Measurements from ENCODE around the gene MTG1. TPM values are rescaled to one million over a fixed set of nuclear protein-coding genes. Genes with fewer than 3 reads are reported as not detected.

The MTG1 gene
- total and polyA plus RNA-seq, 10 of the 15 experiments (the other 5 are each of a cell fraction or from before 2014, with no cell fraction given) = 6.2 to 104 (median 62.5) TPM

DNA sequence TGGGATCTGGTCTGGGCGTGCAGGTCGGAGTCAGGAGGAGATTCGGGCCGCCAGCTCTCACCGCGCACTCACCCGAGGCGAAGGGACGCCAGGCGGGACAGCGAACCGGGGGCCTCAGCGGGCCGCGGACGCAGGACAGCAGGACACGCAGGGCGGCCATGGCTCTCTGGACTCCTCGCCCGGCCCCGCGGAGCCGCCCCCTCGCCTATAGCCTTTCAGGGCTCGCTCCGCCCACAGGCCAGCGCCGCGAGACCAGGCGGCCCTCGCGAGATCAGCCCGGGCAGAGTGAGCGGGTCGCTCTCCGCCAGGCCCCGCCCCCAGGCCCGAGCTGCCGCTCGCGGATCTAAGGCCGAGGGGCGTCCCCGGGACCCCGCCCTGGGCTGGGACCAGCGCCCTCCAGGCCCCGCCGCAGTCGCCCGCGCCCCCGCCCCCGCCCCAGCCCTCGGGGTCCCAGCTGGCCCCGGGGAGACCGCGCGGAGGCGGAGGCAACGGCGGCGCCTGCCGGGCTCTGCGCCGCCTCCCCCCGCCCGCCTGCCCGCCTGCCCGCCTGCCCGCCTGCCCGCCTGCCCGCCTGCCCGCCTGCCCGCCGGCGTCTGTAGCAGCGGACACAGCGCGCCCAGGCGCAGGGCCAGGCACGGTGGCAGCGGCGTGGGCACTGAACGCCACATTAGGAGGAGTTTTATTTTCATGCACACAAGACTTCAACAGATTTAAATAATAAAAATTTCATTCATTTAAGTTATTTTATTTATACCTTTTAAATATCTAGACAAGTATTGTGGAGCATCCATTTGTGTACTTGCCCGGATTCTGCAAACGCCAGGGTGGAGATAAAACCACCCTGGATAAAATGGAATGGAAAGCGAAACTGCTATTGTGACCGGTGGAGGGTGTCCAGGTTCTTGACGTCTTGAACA lies 20.5 kb upstream of the MTG1 start, which contains the start of gene ECHS1 (continued):
- TF ChIP-seq POU2F2 (IDR thresholded peaks at IDR 0.05; ENCODE audit: borderline replicate concordance, low read depth, low read length) = peak; percentile 32; the same call in 1 of the 3 replicates
- no peak for TF ChIP-seq CEBPB (IDR thresholded peaks at IDR 0.05; ENCODE audit: borderline replicate concordance in 1 of 2, low read depth in 2 of 2, low read length in 2 of 2)
- no peak for TF ChIP-seq PAX8 (IDR thresholded peaks at IDR 0.05)
- 0 out of 2 replicates have a peak, but pooled peaks have one; percentile 12 for TF ChIP-seq NBN (IDR thresholded peaks at IDR 0.05)
- TF ChIP-seq RBBP5 (conservative IDR thresholded peaks at IDR 0.05) = no peak
- TF ChIP-seq BRCA1 (IDR thresholded peaks at IDR 0.05; ENCODE audit: low read depth, low read length) = peak; percentile 95
- TF ChIP-seq SMAD5 (IDR thresholded peaks at IDR 0.05; ENCODE audit: low read depth) = peak; percentile 63; the same call in 1 of the 2 replicates
- TF ChIP-seq, protein P1, sequence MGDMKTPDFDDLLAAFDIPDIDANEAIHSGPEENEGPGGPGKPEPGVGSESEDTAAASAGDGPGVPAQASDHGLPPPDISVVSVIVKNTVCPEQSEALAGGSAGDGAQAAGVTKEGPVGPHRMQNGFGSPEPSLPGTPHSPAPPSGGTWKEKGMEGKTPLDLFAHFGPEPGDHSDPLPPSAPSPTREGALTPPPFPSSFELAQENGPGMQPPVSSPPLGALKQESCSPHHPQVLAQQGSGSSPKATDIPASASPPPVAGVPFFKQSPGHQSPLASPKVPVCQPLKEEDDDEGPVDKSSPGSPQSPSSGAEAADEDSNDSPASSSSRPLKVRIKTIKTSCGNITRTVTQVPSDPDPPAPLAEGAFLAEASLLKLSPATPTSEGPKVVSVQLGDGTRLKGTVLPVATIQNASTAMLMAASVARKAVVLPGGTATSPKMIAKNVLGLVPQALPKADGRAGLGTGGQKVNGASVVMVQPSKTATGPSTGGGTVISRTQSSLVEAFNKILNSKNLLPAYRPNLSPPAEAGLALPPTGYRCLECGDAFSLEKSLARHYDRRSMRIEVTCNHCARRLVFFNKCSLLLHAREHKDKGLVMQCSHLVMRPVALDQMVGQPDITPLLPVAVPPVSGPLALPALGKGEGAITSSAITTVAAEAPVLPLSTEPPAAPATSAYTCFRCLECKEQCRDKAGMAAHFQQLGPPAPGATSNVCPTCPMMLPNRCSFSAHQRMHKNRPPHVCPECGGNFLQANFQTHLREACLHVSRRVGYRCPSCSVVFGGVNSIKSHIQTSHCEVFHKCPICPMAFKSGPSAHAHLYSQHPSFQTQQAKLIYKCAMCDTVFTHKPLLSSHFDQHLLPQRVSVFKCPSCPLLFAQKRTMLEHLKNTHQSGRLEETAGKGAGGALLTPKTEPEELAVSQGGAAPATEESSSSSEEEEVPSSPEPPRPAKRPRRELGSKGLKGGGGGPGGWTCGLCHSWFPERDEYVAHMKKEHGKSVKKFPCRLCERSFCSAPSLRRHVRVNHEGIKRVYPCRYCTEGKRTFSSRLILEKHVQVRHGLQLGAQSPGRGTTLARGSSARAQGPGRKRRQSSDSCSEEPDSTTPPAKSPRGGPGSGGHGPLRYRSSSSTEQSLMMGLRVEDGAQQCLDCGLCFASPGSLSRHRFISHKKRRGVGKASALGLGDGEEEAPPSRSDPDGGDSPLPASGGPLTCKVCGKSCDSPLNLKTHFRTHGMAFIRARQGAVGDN (IDR thresholded peaks at IDR 0.05) = peak; percentile 43; the same call in 1 of the 2 replicates
- 0 out of 2 replicates have a peak, but pooled peaks have one; percentile 25 for TF ChIP-seq EED (IDR thresholded peaks at IDR 0.05; ENCODE audit: low read depth)
- TF ChIP-seq, protein P2, sequence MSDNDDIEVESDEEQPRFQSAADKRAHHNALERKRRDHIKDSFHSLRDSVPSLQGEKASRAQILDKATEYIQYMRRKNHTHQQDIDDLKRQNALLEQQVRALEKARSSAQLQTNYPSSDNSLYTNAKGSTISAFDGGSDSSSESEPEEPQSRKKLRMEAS (IDR thresholded peaks at IDR 0.05; ENCODE audit: low read depth, low read length) = 0 out of 2 replicates have a peak, but pooled peaks have one; percentile 43
- TF ChIP-seq TAF1 (IDR thresholded peaks at IDR 0.05; ENCODE audit: borderline replicate concordance, low read depth, low read length) = peak; percentile 48; the same call in 1 of the 2 replicates
- 0 out of 2 replicates have a peak, but pooled peaks have one; percentile 58 for TF ChIP-seq MXI1 (IDR thresholded peaks at IDR 0.05; ENCODE audit: low read depth, low read length)
- TF ChIP-seq CBFB (IDR thresholded peaks at IDR 0.05; ENCODE audit: low read depth) = peak; percentile 77; the same call in 1 of the 2 replicates
- TF ChIP-seq CHD2 (IDR thresholded peaks at IDR 0.05; ENCODE audit: borderline replicate concordance, low read depth, low read length) = peak; percentile 99
- TF ChIP-seq, protein P3, sequence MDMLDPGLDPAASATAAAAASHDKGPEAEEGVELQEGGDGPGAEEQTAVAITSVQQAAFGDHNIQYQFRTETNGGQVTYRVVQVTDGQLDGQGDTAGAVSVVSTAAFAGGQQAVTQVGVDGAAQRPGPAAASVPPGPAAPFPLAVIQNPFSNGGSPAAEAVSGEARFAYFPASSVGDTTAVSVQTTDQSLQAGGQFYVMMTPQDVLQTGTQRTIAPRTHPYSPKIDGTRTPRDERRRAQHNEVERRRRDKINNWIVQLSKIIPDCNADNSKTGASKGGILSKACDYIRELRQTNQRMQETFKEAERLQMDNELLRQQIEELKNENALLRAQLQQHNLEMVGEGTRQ (IDR thresholded peaks at IDR 0.05; ENCODE audit: borderline replicate concordance, low read depth, low read length) = no peak
- TF ChIP-seq, protein P4, sequence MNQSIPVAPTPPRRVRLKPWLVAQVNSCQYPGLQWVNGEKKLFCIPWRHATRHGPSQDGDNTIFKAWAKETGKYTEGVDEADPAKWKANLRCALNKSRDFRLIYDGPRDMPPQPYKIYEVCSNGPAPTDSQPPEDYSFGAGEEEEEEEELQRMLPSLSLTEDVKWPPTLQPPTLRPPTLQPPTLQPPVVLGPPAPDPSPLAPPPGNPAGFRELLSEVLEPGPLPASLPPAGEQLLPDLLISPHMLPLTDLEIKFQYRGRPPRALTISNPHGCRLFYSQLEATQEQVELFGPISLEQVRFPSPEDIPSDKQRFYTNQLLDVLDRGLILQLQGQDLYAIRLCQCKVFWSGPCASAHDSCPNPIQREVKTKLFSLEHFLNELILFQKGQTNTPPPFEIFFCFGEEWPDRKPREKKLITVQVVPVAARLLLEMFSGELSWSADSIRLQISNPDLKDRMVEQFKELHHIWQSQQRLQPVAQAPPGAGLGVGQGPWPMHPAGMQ (IDR thresholded peaks at IDR 0.05; ENCODE audit: borderline replicate concordance) = peak; percentile 70
- TF ChIP-seq HCFC1 (IDR thresholded peaks at IDR 0.05; ENCODE audit: low read length) = peak; percentile 47
- peak; percentile 6; the same call in 1 of the 2 replicates for TF ChIP-seq RUNX3 (IDR thresholded peaks at IDR 0.05; ENCODE audit: low read length)
- TF ChIP-seq, protein P5, sequence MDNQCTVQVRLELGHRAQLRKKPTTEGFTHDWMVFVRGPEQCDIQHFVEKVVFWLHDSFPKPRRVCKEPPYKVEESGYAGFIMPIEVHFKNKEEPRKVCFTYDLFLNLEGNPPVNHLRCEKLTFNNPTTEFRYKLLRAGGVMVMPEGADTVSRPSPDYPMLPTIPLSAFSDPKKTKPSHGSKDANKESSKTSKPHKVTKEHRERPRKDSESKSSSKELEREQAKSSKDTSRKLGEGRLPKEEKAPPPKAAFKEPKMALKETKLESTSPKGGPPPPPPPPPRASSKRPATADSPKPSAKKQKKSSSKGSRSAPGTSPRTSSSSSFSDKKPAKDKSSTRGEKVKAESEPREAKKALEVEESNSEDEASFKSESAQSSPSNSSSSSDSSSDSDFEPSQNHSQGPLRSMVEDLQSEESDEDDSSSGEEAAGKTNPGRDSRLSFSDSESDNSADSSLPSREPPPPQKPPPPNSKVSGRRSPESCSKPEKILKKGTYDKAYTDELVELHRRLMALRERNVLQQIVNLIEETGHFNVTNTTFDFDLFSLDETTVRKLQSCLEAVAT (IDR thresholded peaks at IDR 0.05) = no peak
- peak in 1 of 2 experiments; percentile 39; a peak in 2 of 4 replicates for TF ChIP-seq SRF (IDR thresholded peaks at IDR 0.05; ENCODE audit: low read depth in 2 of 2, low read length in 2 of 2)
- no peak for TF ChIP-seq KDM1A (IDR thresholded peaks at IDR 0.05; ENCODE audit: borderline replicate concordance)
- 0 out of 2 replicates have a peak, but pooled peaks have one; percentile 13 for TF ChIP-seq TCF12 (IDR thresholded peaks at IDR 0.05; ENCODE audit: low read depth, low read length)
